Measurements from ENCODE around the gene EFNA2.
A peak's percentile ranks its signal among the peaks of the same experiment; 100 is the strongest.

The EFNA2 gene

DNA sequence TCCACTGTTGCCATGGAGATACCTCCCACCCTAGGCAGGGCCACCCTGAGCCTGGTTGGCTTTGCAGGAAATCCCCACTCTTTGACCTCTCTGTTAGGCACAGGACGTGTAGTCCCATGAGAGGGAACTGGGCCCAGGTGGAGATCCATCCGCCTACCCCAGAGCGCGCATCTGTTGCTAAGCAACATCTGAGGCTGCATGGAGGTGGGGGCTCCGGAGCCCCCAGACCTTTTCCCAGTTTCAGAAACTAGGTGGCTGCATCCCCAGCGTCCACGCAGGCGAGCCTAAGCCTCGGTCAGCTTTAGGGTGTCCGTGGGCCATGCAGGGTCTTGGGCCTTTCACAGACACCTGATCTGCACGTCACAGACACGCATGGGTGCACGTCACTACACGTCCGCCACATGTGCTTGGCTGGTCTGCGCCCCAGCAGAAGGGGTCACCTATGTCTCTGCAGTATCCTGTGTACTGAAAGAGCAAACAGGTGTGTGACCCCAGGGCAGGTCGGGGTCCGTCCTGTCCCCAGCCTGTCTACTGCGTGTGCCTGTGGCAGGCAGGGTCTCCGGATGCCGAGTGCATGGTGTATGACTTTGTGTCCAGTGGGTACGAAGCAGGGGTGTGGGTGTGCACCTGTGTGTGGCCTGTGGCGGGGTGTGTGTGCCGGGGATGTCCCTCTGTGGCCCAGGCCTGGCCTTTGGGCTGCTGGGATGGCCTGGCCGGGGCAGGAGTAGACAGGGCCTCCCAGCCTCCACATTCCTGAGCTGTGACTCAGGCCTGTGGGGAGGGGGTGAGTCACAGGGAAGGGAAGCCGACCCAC lies 20.7 kb upstream of the EFNA2 start:
- H3K4me1 ChIP-seq: peaks cover 13 to 81% (median 69%) of the 10 kb centered on the region in 4 donors
- intact Hi-C loops (cut with DNase I; ENCODE audit: low total_unique reads): no loop called here
- H3K27me3 ChIP-seq: no peaks in the 10 kb centered on the region
- H3K27ac ChIP-seq: peak overlapping the region; percentile 83 to 84
- H3K9me3 ChIP-seq: no peaks in the 10 kb centered on the region
- H3K36me3 ChIP-seq: no peaks in the 10 kb centered on the region
- H3K4me3 ChIP-seq: peak overlapping the region in 1 of 2 donors; percentile 68
- peak; percentile 80 to 89 for DNase-seq
- TF ChIP-seq, protein P1, sequence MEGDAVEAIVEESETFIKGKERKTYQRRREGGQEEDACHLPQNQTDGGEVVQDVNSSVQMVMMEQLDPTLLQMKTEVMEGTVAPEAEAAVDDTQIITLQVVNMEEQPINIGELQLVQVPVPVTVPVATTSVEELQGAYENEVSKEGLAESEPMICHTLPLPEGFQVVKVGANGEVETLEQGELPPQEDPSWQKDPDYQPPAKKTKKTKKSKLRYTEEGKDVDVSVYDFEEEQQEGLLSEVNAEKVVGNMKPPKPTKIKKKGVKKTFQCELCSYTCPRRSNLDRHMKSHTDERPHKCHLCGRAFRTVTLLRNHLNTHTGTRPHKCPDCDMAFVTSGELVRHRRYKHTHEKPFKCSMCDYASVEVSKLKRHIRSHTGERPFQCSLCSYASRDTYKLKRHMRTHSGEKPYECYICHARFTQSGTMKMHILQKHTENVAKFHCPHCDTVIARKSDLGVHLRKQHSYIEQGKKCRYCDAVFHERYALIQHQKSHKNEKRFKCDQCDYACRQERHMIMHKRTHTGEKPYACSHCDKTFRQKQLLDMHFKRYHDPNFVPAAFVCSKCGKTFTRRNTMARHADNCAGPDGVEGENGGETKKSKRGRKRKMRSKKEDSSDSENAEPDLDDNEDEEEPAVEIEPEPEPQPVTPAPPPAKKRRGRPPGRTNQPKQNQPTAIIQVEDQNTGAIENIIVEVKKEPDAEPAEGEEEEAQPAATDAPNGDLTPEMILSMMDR (IDR thresholded peaks at IDR 0.05): no peak

DNA sequence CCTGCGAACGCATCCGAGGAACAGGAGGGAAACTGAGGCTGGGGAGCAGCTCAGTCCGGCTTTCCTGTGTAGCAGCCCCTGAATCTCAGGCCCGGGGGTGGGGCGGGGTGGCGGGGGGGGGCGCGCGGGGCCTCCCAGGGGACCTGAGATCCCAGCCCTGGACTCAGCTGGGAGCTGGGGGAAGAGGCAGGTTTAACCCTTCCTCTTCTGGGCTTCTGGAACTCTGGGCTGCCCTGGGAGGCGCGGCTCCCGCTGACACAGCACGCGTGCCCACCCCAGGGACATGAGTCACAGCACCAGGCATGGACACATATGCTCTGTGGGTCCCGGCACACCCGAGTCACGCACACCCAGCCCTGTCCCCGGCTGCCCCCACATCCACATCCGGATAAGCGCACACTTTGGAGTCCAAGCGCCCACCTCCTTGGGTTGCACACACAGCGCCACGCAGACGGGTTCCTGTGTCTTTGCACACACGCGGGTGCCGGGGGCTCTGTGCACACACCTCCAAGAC lies 20.0 kb upstream of the EFNA2 start:
- DNase-seq: peak; percentile 85 to 95

DNA sequence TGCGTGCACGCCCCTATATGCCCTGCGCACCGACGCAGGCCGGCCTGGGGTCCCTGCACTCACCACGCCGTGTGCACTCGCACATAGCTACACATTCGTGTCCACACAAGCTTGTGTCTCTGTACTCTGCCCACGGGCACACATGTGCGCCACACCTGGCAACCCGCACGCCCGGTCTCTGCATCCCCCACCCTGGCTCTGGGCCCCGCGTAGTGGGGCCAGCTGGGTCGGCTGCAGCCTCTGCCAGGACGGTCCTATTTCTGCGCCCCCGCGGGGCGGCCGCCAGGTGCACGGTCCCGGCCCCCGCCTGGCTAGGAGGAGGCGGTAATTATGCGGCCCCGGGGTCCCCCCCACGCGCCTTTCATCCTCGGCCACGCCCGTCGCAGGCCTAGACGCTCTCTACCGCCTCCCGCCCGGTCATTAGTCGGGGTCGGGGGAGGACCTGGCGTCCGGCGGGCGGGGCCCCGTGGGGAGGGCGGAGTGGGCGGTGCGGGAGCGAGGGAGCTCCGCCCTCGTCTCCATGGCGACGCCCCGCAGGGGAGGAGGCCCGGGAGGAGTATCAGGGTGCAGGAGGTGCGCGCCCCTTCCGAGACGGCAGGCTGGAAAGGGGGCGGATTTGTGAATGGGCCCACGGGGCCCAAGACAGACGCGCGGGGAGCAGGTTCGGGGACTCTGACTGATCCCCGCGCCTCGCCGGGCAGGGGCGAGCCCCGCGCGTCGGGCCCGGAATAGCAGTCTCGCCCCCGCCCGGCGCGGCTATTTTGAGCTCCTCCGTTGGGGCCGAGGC lies 19.4 kb upstream of the EFNA2 start:
- peak overlapping the region; percentile 83 to 84 for H3K27ac ChIP-seq
- H3K4me1 ChIP-seq: peaks cover 12 to 81% (median 71%) of the 10 kb centered on the region in 4 donors

More for the DNA sequence above, 20.0 kb upstream of the EFNA2 start:
- H3K27me3 ChIP-seq: no peaks in the 10 kb centered on the region
- H3K4me3 ChIP-seq: peak overlapping the region; percentile 50 to 68
- peaks cover 13 to 81% (median 68%) of the 10 kb centered on the region in 4 donors for H3K4me1 ChIP-seq
- intact Hi-C loops (cut with DNase I; ENCODE audit: low total_unique reads): no loop called here
- H3K9me3 ChIP-seq: no peaks in the 10 kb centered on the region
- no peaks in the 10 kb centered on the region for H3K36me3 ChIP-seq
- H3K27ac ChIP-seq: peak overlapping the region; percentile 83 to 84
- TF ChIP-seq, protein P1 (IDR thresholded peaks at IDR 0.05): no peak

DNA sequence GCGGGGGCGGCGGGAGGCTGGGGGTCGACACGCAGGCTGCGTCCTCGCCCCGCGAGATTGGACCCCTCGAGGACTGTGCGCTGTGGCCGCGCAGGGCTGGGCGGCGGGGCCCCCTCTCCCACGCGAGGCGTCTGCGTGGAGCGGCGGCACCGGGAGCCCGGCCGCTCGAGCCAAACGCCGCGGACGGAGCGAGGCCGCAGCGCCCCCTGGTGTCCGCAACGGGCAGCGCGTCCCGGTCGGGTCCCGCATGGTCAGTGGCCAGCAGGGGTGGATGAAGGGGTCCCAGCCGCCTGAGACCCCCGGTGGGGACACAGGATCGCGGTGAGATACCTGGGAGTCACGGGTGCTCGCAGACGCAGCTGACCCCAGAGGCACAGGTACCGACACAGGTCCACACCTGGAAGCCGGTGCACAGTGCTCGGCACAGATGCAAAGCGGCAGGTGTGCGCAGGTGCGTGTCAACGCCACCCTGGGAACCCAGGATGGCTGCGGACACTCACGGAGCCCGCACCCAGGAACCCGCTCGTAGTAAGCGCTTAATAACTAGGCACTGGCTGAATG lies 18.7 kb upstream of the EFNA2 start:
- intact Hi-C loops (cut with DNase I; ENCODE audit: low total_unique reads): loop anchor here (1.0 kb wide), 1 partner anchor 23 kb away; no protein-coding TSS in a partner anchor
- TF ChIP-seq, protein P1 (IDR thresholded peaks at IDR 0.05): peak; percentile 93 to 99
- DNase-seq: peak; percentile 50 to 88

More for the DNA sequence above, 19.4 kb upstream of the EFNA2 start:
- TF ChIP-seq, protein P1 (IDR thresholded peaks at IDR 0.05): no peak
- DNase-seq: peak; percentile 73 to 94
- Histone ChIP-seq H3K36me3 (peaks cover 6% of the 10 kb centered on the region in 3 donors), H3K4me3 (peak overlapping the region; percentile 50 to 68), H3K9me3 (no peaks in the 10 kb centered on the region), H3K27me3 (no peaks in the 10 kb centered on the region)
- intact Hi-C loops (cut with DNase I; ENCODE audit: low total_unique reads): no loop called here

More for the DNA sequence above, 18.7 kb upstream of the EFNA2 start:
- peak overlapping the region; percentile 83 to 84 for H3K27ac ChIP-seq
- H3K9me3 ChIP-seq: no peaks in the 10 kb centered on the region
- H3K4me3 ChIP-seq: peak overlapping the region; percentile 50 to 68
- H3K36me3 ChIP-seq: peaks cover 13% of the 10 kb centered on the region in 3 donors
- peaks cover 7 to 81% (median 71%) of the 10 kb centered on the region in 4 donors for H3K4me1 ChIP-seq
- H3K27me3 ChIP-seq: no peaks in the 10 kb centered on the region
